HG03432 (cell line): ENCODE results near the gene MTRR.
A peak's percentile ranks its signal among the peaks of the same experiment; 100 is the strongest.

Source experiments
- ATAC-seq: cut with Tn5 transposase; IDR thresholded peaks from one replicate; pipeline ENCODE4 v1.9.1; 2021; ENCODE audit warnings: mild to moderate bottlenecking, moderate library complexity; ENCODE audit not compliant: unreplicated experiment

MTRR gene

GRCh38 chr5:7868773-7869473 lies at the start of gene MTRR, which contains the start of gene FASTKD3:
Gene MTRR, plus strand, starts transcription at chr5:7869148. Its CDS starts 1,647 bp downstream, at chr5:7870795.
Gene FASTKD3, minus strand, starts transcription at chr5:7869031. Its CDS starts 948 bp downstream, at chr5:7868083.
- peak; percentile 99 for ATAC-seq

GRCh38 chr5:7822449-7822848 lies 46.5 kb upstream of the MTRR start:
- no peak for ATAC-seq

DNA sequence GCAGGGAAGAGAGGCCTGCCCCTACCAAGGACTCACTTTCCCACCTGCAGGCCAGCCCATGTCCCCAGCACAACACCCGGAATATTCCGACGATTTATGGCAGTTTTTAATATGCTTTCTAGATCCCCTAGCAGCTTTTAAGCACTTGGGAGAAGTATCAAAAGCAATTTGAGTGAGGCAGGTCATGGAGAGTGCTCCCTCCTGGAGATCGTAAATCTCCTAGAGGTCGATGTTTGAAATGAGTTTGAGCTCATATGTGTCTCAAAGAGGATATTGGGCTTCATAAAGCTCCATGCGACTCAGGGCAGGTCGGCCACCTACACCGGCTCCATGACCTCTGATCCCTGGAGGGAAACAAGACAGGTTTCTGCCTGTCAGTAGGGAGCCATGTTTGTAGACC lies 45.4 kb upstream of the MTRR start:
- ATAC-seq, result no peak

- no peak for ATAC-seq
Measured at GRCh38 chr5:7824995-7825394, 44.0 kb upstream of the MTRR start.

DNA sequence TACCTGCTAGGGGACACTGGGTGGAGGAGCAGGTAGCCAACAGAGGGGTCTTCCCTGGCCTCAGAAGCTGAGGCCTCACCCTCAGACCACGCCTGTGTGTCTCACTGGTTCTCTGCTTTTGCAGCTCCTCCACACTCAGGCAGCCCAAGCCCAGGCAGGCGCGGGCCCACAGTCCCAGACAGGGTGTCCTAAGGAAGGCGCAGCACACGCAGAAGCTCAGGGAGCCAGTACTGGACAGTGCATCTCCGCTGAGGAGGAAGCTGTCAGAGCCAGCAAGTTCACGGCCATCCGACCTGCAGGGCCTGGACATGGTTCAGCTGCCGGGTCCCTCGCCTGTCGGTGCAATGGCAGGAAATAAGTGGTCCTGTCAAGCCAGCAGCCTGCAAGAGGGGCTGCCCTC lies 43.3 kb upstream of the MTRR start:
- no peak for ATAC-seq

GRCh38 chr5:7827610-7828009 lies 41.3 kb upstream of the MTRR start:
- ATAC-seq, result no peak

DNA sequence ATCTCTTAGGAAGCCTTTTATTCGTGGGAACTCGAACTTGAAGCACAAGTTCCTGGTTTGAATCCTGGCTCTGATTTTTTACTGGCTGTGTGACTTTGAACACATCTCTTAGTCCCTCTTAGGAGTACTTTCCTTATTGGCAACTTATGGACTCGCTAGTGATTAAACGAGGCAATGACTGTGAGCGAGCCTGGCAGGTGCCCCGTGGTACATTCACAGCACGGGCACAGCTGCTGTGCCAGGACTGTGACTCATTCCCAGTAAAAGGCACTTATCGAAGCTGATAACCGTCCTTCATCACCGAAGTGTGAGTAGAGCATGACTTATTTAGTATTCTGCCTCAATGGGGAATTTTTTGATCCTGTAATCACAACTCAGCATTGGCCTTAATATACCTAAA lies 40.7 kb upstream of the MTRR start:
- no peak for ATAC-seq

- ATAC-seq, result no peak
Measured at GRCh38 chr5:7834982-7835381, 34.0 kb upstream of the MTRR start.

DNA sequence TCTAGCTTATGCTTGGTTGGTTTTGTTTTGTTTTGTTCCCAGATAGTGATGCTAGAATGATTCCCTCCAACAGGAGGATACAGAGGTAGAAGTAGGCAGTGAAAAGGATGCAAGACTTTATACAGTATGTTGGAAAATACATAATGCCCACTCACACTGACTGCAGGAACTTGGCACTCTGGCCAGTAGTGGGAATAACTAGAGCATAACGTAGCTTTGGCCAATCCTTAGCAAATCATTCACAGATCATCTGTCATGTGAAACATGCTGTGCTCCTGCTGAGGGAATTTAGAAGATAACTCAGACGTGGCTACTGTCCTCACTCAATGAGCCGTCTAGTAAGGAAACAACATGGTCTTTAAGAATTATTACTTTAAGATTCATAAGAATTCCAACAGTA lies 31.5 kb upstream of the MTRR start:
- no peak for ATAC-seq

- ATAC-seq, result no peak
Measured at GRCh38 chr5:7842531-7842930, 26.4 kb upstream of the MTRR start.

DNA sequence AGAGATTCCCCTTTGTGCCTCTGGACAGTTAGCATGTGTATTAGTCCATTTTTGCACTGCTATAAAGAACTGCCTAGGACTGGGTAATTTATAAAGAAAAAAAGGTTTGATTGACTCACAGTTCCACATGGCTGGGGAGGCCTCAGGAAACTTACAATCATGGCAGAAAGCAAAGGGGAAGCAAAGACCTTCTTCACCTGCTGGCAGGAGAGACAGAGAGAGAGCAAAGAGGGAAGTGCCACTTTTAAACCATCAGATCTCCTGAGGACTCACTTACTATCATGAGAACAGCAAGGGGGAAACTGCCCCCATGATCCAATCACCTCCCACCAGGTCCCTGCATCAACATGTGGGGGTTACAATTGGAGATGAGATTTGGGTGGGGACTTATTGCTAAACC lies 24.0 kb upstream of the MTRR start:
- no peak for ATAC-seq

- no peak for ATAC-seq
Measured at GRCh38 chr5:7845557-7845956, 23.4 kb upstream of the MTRR start.

GRCh38 chr5:7846327-7846726 lies 22.6 kb upstream of the MTRR start:
- ATAC-seq, result no peak

DNA sequence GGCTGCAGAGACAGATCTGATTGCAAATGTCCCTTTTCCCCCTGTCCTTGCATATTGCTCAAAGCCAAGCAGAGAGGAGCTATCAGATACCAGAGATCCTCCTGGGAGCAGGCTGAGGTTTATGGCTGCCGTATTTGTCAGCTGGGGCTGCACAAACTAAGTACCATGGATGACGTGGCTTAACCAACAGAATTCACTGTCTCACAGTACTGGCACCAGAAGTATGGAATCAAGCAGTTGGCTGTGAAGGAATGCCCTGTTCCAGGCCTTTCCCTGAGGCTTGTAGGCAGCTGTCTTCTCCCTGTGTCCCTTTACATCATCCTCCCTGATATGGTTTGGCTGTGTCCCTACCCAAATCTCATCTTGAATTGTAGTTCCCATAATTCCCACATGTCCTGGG lies 20.7 kb upstream of the MTRR start:
- ATAC-seq, result no peak

DNA sequence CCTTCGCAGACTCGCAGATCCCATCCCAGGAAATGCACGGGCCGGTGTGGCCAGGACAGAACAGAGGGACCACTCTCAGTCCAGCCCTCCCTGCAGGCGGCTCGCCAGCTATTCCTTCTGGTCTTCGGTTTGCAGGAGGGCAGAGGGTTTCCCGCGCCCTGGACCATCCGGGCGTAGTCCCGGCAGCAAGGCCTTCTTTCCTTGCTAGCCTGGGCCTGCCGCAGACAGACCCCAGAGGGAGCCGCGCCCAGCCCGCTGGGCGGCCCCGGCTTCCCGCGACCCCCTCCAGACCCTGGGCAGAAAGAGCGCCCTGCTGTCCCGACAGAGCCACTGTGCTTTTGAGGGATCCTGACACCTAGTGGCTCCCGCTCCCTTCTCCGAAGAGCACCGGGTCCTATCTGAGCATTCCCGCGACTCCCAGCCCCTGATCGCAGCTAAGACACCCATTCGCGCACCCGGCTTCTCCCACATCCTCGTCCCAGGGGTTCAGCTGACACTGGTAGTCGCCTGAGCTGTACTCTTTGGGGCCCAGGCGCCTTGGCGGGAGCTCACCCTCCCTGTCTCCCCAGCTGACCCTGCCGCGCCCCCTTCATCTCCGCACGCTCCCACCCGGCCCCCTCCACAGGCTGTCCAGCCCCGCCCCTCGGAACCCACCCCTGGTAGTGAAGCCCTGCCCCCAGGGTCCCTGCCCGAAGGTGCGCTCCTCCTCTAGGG lies 19.1 kb upstream of the MTRR start:
- ATAC-seq, result no peak

DNA sequence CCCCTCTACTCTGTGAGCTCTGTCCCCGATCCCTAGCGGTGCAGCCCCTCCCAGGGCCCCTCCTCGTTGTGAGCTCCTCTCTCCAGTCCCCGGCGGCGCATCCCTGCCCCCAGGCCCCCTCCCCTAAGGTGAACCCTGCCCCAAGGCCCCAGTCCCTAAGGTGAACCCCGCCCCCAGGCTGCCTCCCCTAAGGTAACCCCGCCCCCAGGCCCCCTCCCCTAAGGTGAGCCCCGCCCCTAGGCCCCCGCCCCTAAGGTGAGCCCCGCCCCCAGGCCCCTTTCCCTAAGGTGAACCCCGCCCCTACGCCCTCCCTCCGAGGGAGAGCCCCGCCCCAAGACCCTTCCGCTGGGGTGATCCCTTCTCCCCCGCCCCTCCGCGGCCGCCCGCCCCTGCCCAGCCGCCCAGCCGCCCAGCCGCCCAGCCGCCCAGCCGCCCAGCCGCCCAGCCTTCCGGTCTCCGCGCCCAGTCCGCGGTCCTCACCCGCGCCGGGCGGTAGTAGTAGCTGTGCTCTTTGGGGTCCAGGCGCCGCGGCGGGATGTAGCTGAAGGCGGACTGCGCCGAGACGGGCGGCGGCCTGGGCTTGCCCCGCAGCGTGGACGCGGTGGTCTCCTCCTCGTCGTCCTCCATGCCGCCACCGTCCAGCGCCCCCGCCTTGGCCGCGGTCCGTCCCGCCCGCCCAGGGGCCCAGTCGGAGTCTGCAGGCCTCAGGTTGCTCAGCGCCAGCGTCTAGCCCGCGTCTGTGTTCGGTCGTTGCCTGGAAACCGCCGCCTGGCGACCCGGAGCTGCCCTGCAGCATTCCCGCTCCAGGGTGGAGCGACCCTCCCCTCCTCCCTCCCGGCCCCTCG lies 18.3 kb upstream of the MTRR start, which contains the start of gene CFAP90:
Gene CFAP90, minus strand, starts transcription at position 739 of the 845 bp plus-strand sequence. Its CDS starts 112 bp downstream, at position 627.
- ATAC-seq, result no peak

DNA sequence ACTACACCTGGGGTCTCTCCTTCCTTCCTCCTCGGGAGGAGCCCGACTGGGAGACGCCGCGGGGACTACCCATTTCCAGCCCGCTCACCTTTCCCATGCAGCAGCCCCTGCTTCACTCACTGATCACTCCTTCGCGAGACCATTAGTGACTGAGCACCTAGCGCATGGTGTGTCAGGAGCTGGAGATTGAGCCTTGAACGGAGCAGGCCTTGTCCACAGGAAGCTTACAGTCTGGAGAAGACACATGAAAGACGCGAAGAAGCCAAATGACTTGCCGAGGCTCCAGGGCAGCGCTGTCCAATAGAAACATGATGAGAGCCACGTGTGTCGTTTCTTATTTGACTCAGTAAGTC lies 17.7 kb upstream of the MTRR start:
- no peak for ATAC-seq

- no peak for ATAC-seq
Measured at GRCh38 chr5:7851617-7852289, 17.2 kb upstream of the MTRR start.

- ATAC-seq, result peak; percentile 46
Measured at GRCh38 chr5:7852542-7852941, 16.4 kb upstream of the MTRR start.

- ATAC-seq, result no peak
Measured at GRCh38 chr5:7852988-7853387, 16.0 kb upstream of the MTRR start.

DNA sequence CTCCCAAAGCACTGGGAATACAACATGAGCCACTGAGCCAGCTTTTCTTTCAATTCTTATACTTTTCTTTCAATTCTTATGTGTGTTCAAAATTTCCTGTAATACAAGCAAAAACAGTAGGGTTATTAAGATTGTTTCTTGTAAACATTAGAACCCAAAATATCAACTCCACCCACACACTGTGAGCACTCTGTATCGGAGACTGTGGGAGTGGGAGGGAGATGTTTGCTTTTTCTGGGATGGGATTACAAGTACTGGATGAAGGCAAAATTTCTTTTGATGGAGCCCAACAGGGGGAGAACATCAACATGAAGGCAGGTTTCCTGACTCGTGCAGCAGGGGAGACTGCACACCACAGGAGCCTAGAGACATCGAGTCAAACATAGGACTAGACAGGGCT lies 13.3 kb upstream of the MTRR start:
- ATAC-seq, result no peak
